Measurements from ENCODE around the gene PAH. TPM values are rescaled to one million over a fixed set of nuclear protein-coding genes. Genes with fewer than 3 reads are reported as not detected.

The PAH gene
- total and polyA plus RNA-seq, 2 of the 13 experiments (the other 11 are each of a cell fraction or from before 2014, with no cell fraction given) = 192 to 451 TPM

DNA sequence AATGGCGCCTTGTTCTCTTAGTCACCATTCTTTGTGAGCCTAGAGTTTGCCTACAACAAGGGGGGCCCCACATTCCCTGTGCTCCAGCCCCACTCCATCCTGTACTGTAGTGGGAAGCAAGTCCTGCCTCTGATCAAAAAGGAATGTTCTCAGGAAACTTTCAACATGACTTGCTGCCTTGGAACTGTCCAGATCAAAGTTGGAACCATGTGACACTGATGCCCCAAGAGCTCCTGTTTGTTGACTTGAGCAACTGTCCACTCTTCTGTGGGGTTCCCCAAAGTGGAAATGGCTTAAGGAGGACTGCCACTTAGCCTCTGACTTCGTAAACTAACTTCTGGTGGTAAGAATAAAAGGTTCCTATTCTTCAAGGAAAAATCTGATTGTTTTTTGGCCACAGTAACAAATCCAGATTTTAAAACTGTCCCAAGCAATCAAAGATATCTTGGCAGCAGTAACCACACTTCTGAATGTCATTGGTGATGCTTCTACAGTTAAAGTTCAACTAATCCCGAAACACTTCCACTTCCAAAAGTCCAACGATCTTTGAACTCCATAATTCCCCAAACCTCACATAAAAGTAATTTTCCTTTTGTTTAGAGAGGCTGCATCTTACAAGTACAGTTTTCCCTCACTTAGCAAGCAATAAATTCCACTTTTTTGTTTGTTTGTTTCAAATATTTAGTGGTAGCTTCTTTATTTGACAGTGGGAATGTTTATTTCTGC, 67.2 kb downstream of the PAH start (continued):
- TF ChIP-seq ZUFSP (CRISPR knock-in tag; IDR thresholded peaks at IDR 0.05; ENCODE audit: borderline replicate concordance) (no peak), THAP9 (CRISPR knock-in tag; IDR thresholded peaks at IDR 0.05; ENCODE audit: borderline replicate concordance) (no peak), PRDM15 (CRISPR knock-in tag; IDR thresholded peaks at IDR 0.05) (no peak), NCOR1 (IDR thresholded peaks at IDR 0.05; ENCODE audit: borderline replicate concordance, low read length) (peak; percentile 50; the same call in 1 of the 2 replicates), GRHL1 (CRISPR knock-in tag; conservative IDR thresholded peaks at IDR 0.05) (no peak), ZNF598 (CRISPR knock-in tag; IDR thresholded peaks at IDR 0.05; ENCODE audit: borderline replicate concordance) (no peak), BCL6 (CRISPR knock-in tag; IDR thresholded peaks at IDR 0.05) (no peak), ZBTB37 (CRISPR knock-in tag; IDR thresholded peaks at IDR 0.05) (no peak), ZBTB2 (CRISPR knock-in tag; IDR thresholded peaks at IDR 0.05; ENCODE audit: low read depth) (no peak), PLRG1 (conservative IDR thresholded peaks at IDR 0.05) (no peak), ZNF562 (CRISPR knock-in tag; IDR thresholded peaks at IDR 0.05; ENCODE audit: borderline replicate concordance) (no peak), ZNF777 (CRISPR knock-in tag; IDR thresholded peaks at IDR 0.05) (no peak), DPF2 (CRISPR knock-in tag; IDR thresholded peaks at IDR 0.05; ENCODE audit: borderline replicate concordance, low read depth) (no peak), THAP11 (CRISPR knock-in tag; IDR thresholded peaks at IDR 0.05) (no peak), ZNF251 (CRISPR knock-in tag; IDR thresholded peaks at IDR 0.05) (no peak)

All from HepG2 (cell line).